Fibroblast of the conjunctiva (primary cell): ENCODE results near the gene PRRG2.
"Not testable (repeated sequence)": the region's sequence is repeated elsewhere in the genome, so short reads cannot be mapped to it uniquely, and the experiment has no call there.

Source experiments
- DNase-seq: peaks from one replicate; pipeline ENCODE4 v3.0.0-alpha.2; 2010; ENCODE audit warnings: low read depth

PRRG2 gene

GRCh38 chr19:49609499-49610092 is 28.5 kb downstream of the PRRG2 start:
- DNase-seq = no peak

- no peak for DNase-seq
Observed at GRCh38 chr19:49613374-49613773, 32.3 kb downstream of the PRRG2 start.

GRCh38 chr19:49614096-49614833 is 33.1 kb downstream of the PRRG2 start:
- no peak for DNase-seq

- no peak for DNase-seq
Observed at GRCh38 chr19:49615861-49616260, 34.7 kb downstream of the PRRG2 start.

- no peak for DNase-seq
Observed at GRCh38 chr19:49616532-49616931, 35.4 kb downstream of the PRRG2 start.

GRCh38 chr19:49616945-49617344 is 35.8 kb downstream of the PRRG2 start:
- DNase-seq = no peak

- DNase-seq = not testable (repeated sequence)
Observed at GRCh38 chr19:49617860-49618259, 36.7 kb downstream of the PRRG2 start.

- no peak for DNase-seq
Observed at GRCh38 chr19:49624967-49625910, 44.1 kb downstream of the PRRG2 start.

GRCh38 chr19:49626226-49626625 is 45.1 kb downstream of the PRRG2 start:
- no peak for DNase-seq

GRCh38 chr19:49629659-49630058 is 48.5 kb downstream of the PRRG2 start:
- no peak for DNase-seq

GRCh38 chr19:49631014-49631588 is 50.0 kb downstream of the PRRG2 start:
- no peak for DNase-seq

GRCh38 chr19:49631610-49632192 is 50.6 kb downstream of the PRRG2 start:
- DNase-seq = no peak

- DNase-seq = no peak
Observed at GRCh38 chr19:49632576-49632975, 51.5 kb downstream of the PRRG2 start.

GRCh38 chr19:49633273-49633672 is 52.2 kb downstream of the PRRG2 start:
- not testable (repeated sequence) for DNase-seq

GRCh38 chr19:49635530-49636232 is 54.6 kb downstream of the PRRG2 start:
- no peak for DNase-seq

- no peak for DNase-seq
Observed at GRCh38 chr19:49636233-49636932, 55.3 kb downstream of the PRRG2 start.

GRCh38 chr19:49637821-49638738 is 57.0 kb downstream of the PRRG2 start:
- peak; percentile 74 for DNase-seq

GRCh38 chr19:49639401-49640112 is 58.4 kb downstream of the PRRG2 start:
- DNase-seq = no peak
